H1 (cell line): Measurements from ENCODE around the gene ADTRP. TPM values are rescaled to one million over a fixed set of nuclear protein-coding genes. Genes with fewer than 3 reads are reported as not detected.

ENCODE experiments used
- CTCF ChIA-PET: fragments of 300-600 bp; sonication (Branson Sonifier 250); formaldehyde crosslinking; loops from one replicate; lab custom pipeline; 2021; ENCODE audit not compliant: partially characterized antibody; lab: Charles Lee
- POLR2A ChIA-PET: fragments of 300-600 bp; sonication (Branson Sonifier 250); formaldehyde crosslinking; loops from one replicate; lab custom pipeline; 2021; ENCODE audit warnings: inconsistent platforms; ENCODE audit not compliant: partially characterized antibody; lab: Charles Lee
- DNase-seq, 2 experiments: peaks; one replicate each; pipeline versions ENCODE4 v3.0.0 to v3.0.0-alpha.2; 2010 to 2022; ENCODE audit warnings: low spot score in 2 of 2, low read depth in 1 of 2, mixed read lengths in 1 of 2
- FAIRE-seq: peaks from 2 replicates; lab custom pipeline; 2011; peaks lifted over from hg19 to GRCh38; lab: Jason Lieb, UNC
- H2AFZ ChIP-seq: 2 replicates; pipeline ENCODE4 v1.8.1; 2012; ENCODE audit warnings: low read length, inconsistent platforms
- H2AK5ac ChIP-seq: 2 replicates; pipeline ENCODE4 v1.6.1; 2013; ENCODE audit warnings: low read depth, low read length
- H2BK120ac ChIP-seq: replicated peaks from 2 replicates; pipeline ENCODE3; 2013; ENCODE audit warnings: low read depth, low read length, inconsistent platforms
- H2BK12ac ChIP-seq: 2 replicates; pipeline ENCODE4 v1.6.1; 2013; ENCODE audit warnings: low read depth, low read length
- H2BK15ac ChIP-seq: 2 replicates; pipeline ENCODE4 v1.6.1; 2013; ENCODE audit warnings: low read length
- H2BK20ac ChIP-seq: 2 replicates; pipeline ENCODE4 v1.6.1; 2013; ENCODE audit warnings: low read length
- H2BK5ac ChIP-seq: 2 replicates; pipeline ENCODE4 v1.6.1; 2013; ENCODE audit warnings: low read depth, low read length
- H3K14ac ChIP-seq: 2 replicates; pipeline ENCODE4 v1.6.1; 2013; ENCODE audit warnings: inconsistent platforms; ENCODE audit not compliant: insufficient read length
- H3K18ac ChIP-seq: 2 replicates; pipeline ENCODE4 v1.6.1; 2013; ENCODE audit warnings: low read length; ENCODE audit errors: extremely low read depth
- H3K23ac ChIP-seq: 2 replicates; pipeline ENCODE4 v1.6.1; 2013; ENCODE audit warnings: inconsistent platforms; ENCODE audit not compliant: insufficient read length
- H3K23me2 ChIP-seq: 2 replicates; pipeline ENCODE4 v1.6.1; 2013; ENCODE audit warnings: low read depth, low read length
- H3K27ac ChIP-seq: 2 replicates; pipeline ENCODE4 v1.6.1; 2011; ENCODE audit warnings: low read depth, low read length, inconsistent platforms
- H3K27me3 ChIP-seq, 4 experiments: replicated peaks in 1 of 4; 1 replicate in 1 of 4; 2 replicates in 3 of 4; pipeline versions ENCODE4 v1.6.1 to v1.8.1; 2011 to 2013; ENCODE audit warnings: low read length in 3 of 4, mild to moderate bottlenecking in 3 of 4, inconsistent platforms in 2 of 4, mixed read lengths in 2 of 4, moderate library complexity in 1 of 4; ENCODE audit not compliant: control insufficient read depth in 3 of 4, insufficient read depth in 3 of 4; ENCODE audit errors: extremely low read depth in 1 of 4
- H3K36me3 ChIP-seq, 4 experiments: 2 replicates each; pipeline versions ENCODE4 v1.6.1 to v1.8.1; 2011 to 2013; ENCODE audit warnings: mild to moderate bottlenecking in 4 of 4, low read length in 3 of 4, moderate library complexity in 2 of 4, control low read depth in 1 of 4, inconsistent platforms in 1 of 4; ENCODE audit not compliant: insufficient read depth in 4 of 4, control insufficient read depth in 2 of 4
- H3K4ac ChIP-seq: replicated peaks from 2 replicates; pipeline ENCODE3; 2013; ENCODE audit warnings: low read length, low read depth, mixed read lengths, inconsistent platforms; ENCODE audit not compliant: insufficient read length
- H3K4me1 ChIP-seq, 4 experiments: replicated peaks in 1 of 4; 1 replicate in 1 of 4; 2 replicates in 3 of 4; pipeline versions ENCODE4 v1.6.1 to v1.8.1; 2011 to 2013; ENCODE audit warnings: low read length in 3 of 4, inconsistent platforms in 2 of 4, mixed read lengths in 1 of 4; ENCODE audit not compliant: insufficient read depth in 4 of 4, control insufficient read depth in 3 of 4
- H3K4me2 ChIP-seq, 2 experiments: 2 replicates each; pipeline versions ENCODE4 v1.6.1 to v1.8.1; 2011 to 2013; ENCODE audit warnings: low read depth in 2 of 2, low read length in 2 of 2, control low read depth in 1 of 2, inconsistent platforms in 1 of 2, mild to moderate bottlenecking in 1 of 2; ENCODE audit not compliant: insufficient read depth in 1 of 2
- H3K4me3 ChIP-seq, 4 experiments: fragments of 200-600, 300-600 bp in 1 of 4; sonication (generic), shearing (Covaris generic), sonication (Bioruptor Twin) in 1 of 4; 2 replicates each; pipeline versions ENCODE4 v1.5.1 to v1.8.1; 2011 to 2016; ENCODE audit warnings: low read length in 4 of 4, low read depth in 3 of 4, control low read depth in 2 of 4, inconsistent platforms in 2 of 4, mild to moderate bottlenecking in 2 of 4, mixed read lengths in 1 of 4, moderate library complexity in 1 of 4; ENCODE audit not compliant: insufficient read depth in 2 of 4; ENCODE audit errors: extremely low read depth in 1 of 4
- H3K56ac ChIP-seq: replicated peaks from 2 replicates; pipeline ENCODE3; 2013; ENCODE audit warnings: low read depth, mild to moderate bottlenecking, mixed read lengths, low read length, inconsistent platforms; ENCODE audit not compliant: insufficient read length
- H3K79me1 ChIP-seq: 2 replicates; pipeline ENCODE4 v1.6.1; 2013; ENCODE audit warnings: low read depth, low read length, control low read depth
- H3K79me2 ChIP-seq, 2 experiments: 2 replicates each; pipeline versions ENCODE4 v1.6.1 to v1.8.1; 2012 to 2013; ENCODE audit warnings: low read length in 2 of 2, mild to moderate bottlenecking in 2 of 2, inconsistent platforms in 1 of 2; ENCODE audit not compliant: insufficient read depth in 2 of 2, control insufficient read depth in 1 of 2
- H3K9ac ChIP-seq, 4 experiments: replicated peaks in 1 of 4; 1 replicate in 1 of 4; 2 replicates in 3 of 4; pipeline versions ENCODE4 v1.6.1 to v1.8.1; 2011 to 2013; ENCODE audit warnings: low read depth in 3 of 4, low read length in 3 of 4, control low read depth in 2 of 4, mild to moderate bottlenecking in 2 of 4, moderate library complexity in 2 of 4, inconsistent platforms in 1 of 4; ENCODE audit errors: extremely low read depth in 1 of 4
- H3K9me3 ChIP-seq, 2 experiments: 2 replicates each; pipeline versions ENCODE4 v1.6.1 to v1.8.1; 2012 to 2013; ENCODE audit warnings: mild to moderate bottlenecking in 2 of 2, moderate library complexity in 2 of 2, control low read depth in 1 of 2, inconsistent platforms in 1 of 2, low read depth in 1 of 2, low read length in 1 of 2, mixed read lengths in 1 of 2; ENCODE audit not compliant: insufficient read depth in 2 of 2
- H4K20me1 ChIP-seq, 2 experiments: replicated peaks in 1 of 2; 2 replicates each; pipeline versions ENCODE3 to v1.8.1; 2011 to 2013; ENCODE audit warnings: inconsistent platforms in 2 of 2, low read length in 2 of 2, mild to moderate bottlenecking in 1 of 2; ENCODE audit not compliant: insufficient read depth in 2 of 2, control insufficient read depth in 1 of 2
- H4K5ac ChIP-seq: 2 replicates; pipeline ENCODE4 v1.6.1; 2013; ENCODE audit warnings: low read length, low read depth, mixed read lengths, inconsistent platforms; ENCODE audit not compliant: insufficient read length
- H4K8ac ChIP-seq: 2 replicates; pipeline ENCODE4 v1.8.0; 2013; ENCODE audit warnings: mild to moderate bottlenecking, moderate library complexity, low read length, inconsistent platforms; ENCODE audit not compliant: insufficient read depth; ENCODE audit errors: extremely low read depth
- H4K91ac ChIP-seq: replicated peaks from 2 replicates; pipeline ENCODE3; 2013; ENCODE audit warnings: low read length, mixed read lengths, inconsistent platforms; ENCODE audit not compliant: insufficient read length
- CBX5 ChIP-seq: fragments of 300-800, 300-1000 bp; sonication (generic); IDR thresholded peaks from 2 replicates; pipeline ENCODE4 v1.7.1; 2016; ENCODE audit warnings: antibody characterized with exemption, low read length, low read depth
- JUND ChIP-seq: IDR thresholded peaks from 2 replicates; pipeline ENCODE4 v1.6.1; 2011; ENCODE audit warnings: mild to moderate bottlenecking, improper control_type of control experiment, low read length
- NRF1 ChIP-seq: IDR thresholded peaks from 2 replicates; pipeline ENCODE4 v1.6.1; 2011; ENCODE audit warnings: mild to moderate bottlenecking, low read depth, low read length, improper control_type of control experiment
- WGBS, 2 experiments: shearing (Covaris generic) in 1 of 2; methylation state at CpG; one replicate each; pipeline versions ENCODE4 v1.1.6 to v1.1.7; 2013 to 2015; ENCODE audit warnings: low lambda C conversion rate in 2 of 2, mixed read lengths in 2 of 2, inconsistent platforms in 1 of 2, low coverage in 1 of 2, missing lambda C conversion rate in 1 of 2; ENCODE audit not compliant: insufficient replicate concordance in 2 of 2, insufficient coverage in 1 of 2, insufficient read length in 1 of 2; ENCODE audit errors: extremely low coverage in 1 of 2, missing lambda C conversion rate in 1 of 2; 5-methylcytosine and 5-hydroxymethylcytosine counted together
- polyA plus RNA-seq, 7 experiments: library from polyadenylated mRNA; depleted of rRNA in 3 of 7; stranded (reverse) in 5 of 7; unstranded in 2 of 7; fragments of >200 nt in 5 of 7; fragments of 200-250 nt in 2 of 7; gene quantifications; 1 replicate in 5 of 7; 2 replicates in 1 of 7; 4 replicates in 1 of 7; pipeline versions ENCODE4 v1.2.1 to v1.2.3, GENCODE V29; 2011 to 2013; ENCODE audit warnings: missing spikeins in 2 of 7, mixed read lengths in 2 of 7
- total RNA-seq: library from RNA; stranded (reverse); fragmentation: NEBNext Ultra II Directional; extraction: Animal tissue kit (Norgen Biotek cat#: 25700); gene quantifications from 2 replicates; pipeline ENCODE4 v1.2.1, GENCODE V29; 2021

The ADTRP gene
- total and polyA plus RNA-seq, 2 of the 8 experiments (the other 6 are each of a cell fraction or from before 2014, with no cell fraction given): 0.08 to 0.45 TPM

GRCh38 chr6:11753798-11754197 is 24.8 kb downstream of the ADTRP start:
- Histone ChIP-seq H3K36me3 (no peaks in the 10 kb centered on the region), H2AFZ (no peak overlapping the region), H4K5ac (no peak overlapping the region), H2BK120ac (no peak overlapping the region), H3K79me1 (no peaks in the 10 kb centered on the region), H3K23me2 (no peaks in the 10 kb centered on the region), H2BK15ac (no peak overlapping the region), H2BK12ac (no peak overlapping the region), H3K27me3 (no peaks in the 10 kb centered on the region), H3K27ac (no peak overlapping the region), H3K4me1 (no peaks in the 10 kb centered on the region), H3K9ac (no peak overlapping the region), H4K20me1 (no peaks in the 10 kb centered on the region), H3K4me2 (no peak overlapping the region), H4K91ac (no peak overlapping the region), H3K79me2 (no peaks in the 10 kb centered on the region), H3K4ac (no peak overlapping the region), H3K18ac (no peak overlapping the region), H2BK5ac (no peak overlapping the region), H3K56ac (no peak overlapping the region), H3K23ac (no peak overlapping the region), H3K4me3 (no peak overlapping the region), H2BK20ac (no peak overlapping the region), H2AK5ac (no peak overlapping the region), H3K9me3 (no peaks in the 10 kb centered on the region; a peak in 1 of 4 replicates), H3K14ac (no peak overlapping the region), H4K8ac (no peak overlapping the region)
- DNase-seq (no peak), FAIRE-seq (no peak)
- WGBS, 2 experiments: 89% methylated on average over 4 of the region's 4 CpGs; no CpG with 5 or more reads in 1 of the 2 experiments
- ChIA-PET POLR2A (no interaction called here), CTCF (no interaction called here)
- no peak for TF ChIP-seq NRF1
- no peak for TF ChIP-seq JUND
- no peak for TF ChIP-seq CBX5
